Neural progenitor cell (in vitro differentiated cells): ENCODE results near the gene SEMA3C. TPM values are rescaled to one million over a fixed set of nuclear protein-coding genes. Genes with fewer than 3 reads are reported as not detected.
A peak's percentile ranks its signal among the peaks of the same experiment; 100 is the strongest.

Experiments used
- DNase-seq: peaks from one replicate; pipeline ENCODE4 v3.0.0-alpha.2; 2016; ENCODE audit warnings: low spot score
- H2AFZ ChIP-seq: fragments of 200-600 bp; sonication (generic); replicated peaks from 2 replicates; pipeline ENCODE4 v1.6.1; 2016; ENCODE audit warnings: antibody characterized with exemption
- H3F3A ChIP-seq: fragments of 200-600 bp; sonication (generic); 2 replicates; pipeline ENCODE4 v1.6.1; 2016; ENCODE audit warnings: antibody characterized with exemption, low read depth
- H3K27ac ChIP-seq: fragments of 200-600 bp; sonication (generic); 2 replicates; pipeline ENCODE4 v1.5.1; 2016; ENCODE audit warnings: mild to moderate bottlenecking
- H3K27me3 ChIP-seq: fragments of 200-600 bp; sonication (generic); 2 replicates; pipeline ENCODE4 v1.6.1; 2016; ENCODE audit warnings: mild to moderate bottlenecking, moderate library complexity
- H3K36me3 ChIP-seq: fragments of 200-600 bp; sonication (generic); 2 replicates; pipeline ENCODE4 v1.5.1; 2016
- H3K4me1 ChIP-seq: fragments of 200-600 bp; sonication (generic); 2 replicates; pipeline ENCODE4 v1.6.1; 2016; ENCODE audit warnings: mixed run types
- H3K4me2 ChIP-seq: fragments of 200-600 bp; sonication (generic); 2 replicates; pipeline ENCODE4 v1.6.1; 2016
- H3K4me3 ChIP-seq: fragments of 200-600 bp; sonication (generic); 2 replicates; pipeline ENCODE4 v1.5.1; 2016
- H3K79me2 ChIP-seq: fragments of 200-600 bp; sonication (generic); 2 replicates; pipeline ENCODE4 v1.6.1; 2016; ENCODE audit warnings: low read depth
- H3K9ac ChIP-seq: fragments of 200-600 bp; sonication (generic); 2 replicates; pipeline ENCODE4 v1.6.1; 2016
- H3K9me3 ChIP-seq: fragments of 200-600 bp; sonication (generic); 2 replicates; pipeline ENCODE4 v1.5.1; 2016; ENCODE audit warnings: low read depth
- H4K20me1 ChIP-seq: fragments of 200-600 bp; sonication (generic); 2 replicates; pipeline ENCODE4 v1.6.1; 2016; ENCODE audit warnings: low read depth
- H3K27ac Mint-ChIP-seq: 3 replicates; pipeline ENCODE4 v1.8.0; 2021; ENCODE audit warnings: mixed read lengths
- H3K27me3 Mint-ChIP-seq: 2 replicates; pipeline ENCODE4 v1.8.0; 2022; ENCODE audit warnings: low read depth, mild to moderate bottlenecking, inconsistent platforms, moderate library complexity, mixed read lengths; ENCODE audit not compliant: insufficient read depth
- H3K36me3 Mint-ChIP-seq: 3 replicates; pipeline ENCODE4 v1.8.0; 2021; ENCODE audit warnings: mixed read lengths
- H3K4me1 Mint-ChIP-seq: 3 replicates; pipeline ENCODE4 v1.8.0; 2021; ENCODE audit warnings: mixed read lengths
- H3K4me3 Mint-ChIP-seq: 3 replicates; pipeline ENCODE4 v1.8.0; 2021; ENCODE audit warnings: mild to moderate bottlenecking, moderate library complexity, mixed read lengths
- H3K9me3 Mint-ChIP-seq: 3 replicates; pipeline ENCODE4 v1.8.0; 2020; ENCODE audit warnings: mixed read lengths
- CTCF ChIP-seq: fragments of 200-600 bp; sonication (generic); IDR thresholded peaks from 2 replicates; pipeline ENCODE4 v1.5.1; 2017; ENCODE audit warnings: antibody characterized with exemption, mild to moderate bottlenecking
- EZH2 ChIP-seq: fragments of 200-600 bp; sonication (generic); IDR thresholded peaks from 2 replicates; pipeline ENCODE4 v1.6.1; 2017; ENCODE audit warnings: antibody characterized with exemption, mild to moderate bottlenecking, moderate library complexity
- EZH2phosphoT487 ChIP-seq: fragments of 200-600 bp; sonication (generic); IDR thresholded peaks from 2 replicates; pipeline ENCODE4 v1.6.1; 2017; ENCODE audit warnings: antibody characterized with exemption
- total RNA-seq: library from RNA; depleted of rRNA; stranded (reverse); fragments of >200 nt; gene quantifications from 2 replicates; pipeline ENCODE4 v1.2.3, GENCODE V29; 2015; ENCODE audit warnings: low replicate concordance

The SEMA3C gene
- total RNA-seq, 1 donor from 2014 or later = 0.54 TPM

GRCh38 chr7:80809545-80809944 is 109.3 kb downstream of the SEMA3C start:
- no peak overlapping the region for H3K4me3 Mint-ChIP-seq

GRCh38 chr7:80807166-80807900 is 111.5 kb downstream of the SEMA3C start:
- Histone ChIP-seq H3K9ac (no peak overlapping the region), H3F3A (no peaks in the 10 kb centered on the region), H3K27ac (no peak overlapping the region), H4K20me1 (no peaks in the 10 kb centered on the region), H3K4me1 (no peaks in the 10 kb centered on the region), H3K79me2 (no peaks in the 10 kb centered on the region), H3K4me2 (no peak overlapping the region), H3K36me3 (no peaks in the 10 kb centered on the region), H3K4me3 (no peak overlapping the region), H2AFZ (no peak overlapping the region), H3K27me3 (no peaks in the 10 kb centered on the region), H3K9me3 (no peaks in the 10 kb centered on the region)
- peaks cover 2% of the 10 kb centered on the region for H3K9me3 Mint-ChIP-seq
- H3K4me3 Mint-ChIP-seq = no peak overlapping the region
- H3K27ac Mint-ChIP-seq = no peak overlapping the region
- DNase-seq = no peak
- peaks cover 14% of the 10 kb centered on the region for H3K4me1 Mint-ChIP-seq
- H3K36me3 Mint-ChIP-seq = peaks cover 12% of the 10 kb centered on the region
- no peaks in the 10 kb centered on the region for H3K27me3 Mint-ChIP-seq
- TF ChIP-seq EZH2 = no peak

More at GRCh38 chr7:80809545-80809944, 109.3 kb downstream of the SEMA3C start:
- Histone ChIP-seq H3K4me1 (no peaks in the 10 kb centered on the region), H2AFZ (no peak overlapping the region), H3K79me2 (no peaks in the 10 kb centered on the region), H3K9ac (no peak overlapping the region), H3K27ac (no peak overlapping the region), H4K20me1 (no peaks in the 10 kb centered on the region), H3K9me3 (no peaks in the 10 kb centered on the region), H3K4me2 (no peak overlapping the region), H3F3A (no peaks in the 10 kb centered on the region), H3K36me3 (no peaks in the 10 kb centered on the region), H3K4me3 (no peak overlapping the region), H3K27me3 (no peaks in the 10 kb centered on the region)
- peaks cover 14% of the 10 kb centered on the region for H3K4me1 Mint-ChIP-seq
- DNase-seq = no peak
- TF ChIP-seq EZH2 (no peak), CTCF (no peak), EZH2phosphoT487 (no peak)
- H3K36me3 Mint-ChIP-seq = peaks cover 15% of the 10 kb centered on the region
- peaks cover 6% of the 10 kb centered on the region for H3K9me3 Mint-ChIP-seq
- H3K27me3 Mint-ChIP-seq = no peaks in the 10 kb centered on the region
- H3K27ac Mint-ChIP-seq = no peak overlapping the region

GRCh38 chr7:80806663-80807062 is 112.2 kb downstream of the SEMA3C start:
- Histone ChIP-seq H3K27me3 (no peaks in the 10 kb centered on the region), H3K27ac (no peak overlapping the region), H3K79me2 (no peaks in the 10 kb centered on the region), H3K4me3 (no peak overlapping the region), H3K36me3 (no peaks in the 10 kb centered on the region), H3F3A (no peaks in the 10 kb centered on the region), H3K4me2 (no peak overlapping the region), H2AFZ (peak overlapping the region; percentile 28), H4K20me1 (no peaks in the 10 kb centered on the region), H3K9me3 (no peaks in the 10 kb centered on the region), H3K4me1 (no peaks in the 10 kb centered on the region), H3K9ac (no peak overlapping the region)
- no peak for TF ChIP-seq CTCF
- no peak for TF ChIP-seq EZH2
- no peak for TF ChIP-seq EZH2phosphoT487
- H3K36me3 Mint-ChIP-seq = peaks cover 12% of the 10 kb centered on the region
- no peak overlapping the region for H3K4me3 Mint-ChIP-seq
- DNase-seq = peak; percentile 6
- H3K9me3 Mint-ChIP-seq = peaks cover 2% of the 10 kb centered on the region
- peaks cover 14% of the 10 kb centered on the region for H3K4me1 Mint-ChIP-seq
- H3K27ac Mint-ChIP-seq = peak overlapping the region; percentile 87
- H3K27me3 Mint-ChIP-seq = no peaks in the 10 kb centered on the region

- Histone ChIP-seq H2AFZ (no peak overlapping the region), H3K4me1 (no peaks in the 10 kb centered on the region), H3K27me3 (no peaks in the 10 kb centered on the region), H3K79me2 (no peaks in the 10 kb centered on the region), H4K20me1 (no peaks in the 10 kb centered on the region), H3K27ac (no peak overlapping the region), H3F3A (no peaks in the 10 kb centered on the region), H3K9me3 (no peaks in the 10 kb centered on the region), H3K36me3 (no peaks in the 10 kb centered on the region), H3K4me2 (no peak overlapping the region), H3K9ac (no peak overlapping the region), H3K4me3 (no peak overlapping the region)
- TF ChIP-seq CTCF = no peak
- Mint-ChIP-seq H3K36me3 (peaks cover 7% of the 10 kb centered on the region), H3K27ac (no peak overlapping the region), H3K27me3 (no peaks in the 10 kb centered on the region), H3K9me3 (peaks cover under 1% of the 10 kb centered on the region), H3K4me3 (no peak overlapping the region), H3K4me1 (peaks cover 14% of the 10 kb centered on the region)
- no peak for DNase-seq
Measured at GRCh38 chr7:80804589-80804988, 114.3 kb downstream of the SEMA3C start.
